GM12873 (cell line): ENCODE measurements around the gene NCKAP5L.

Source experiments
- CTCF ChIP-seq: IDR thresholded peaks from 2 replicates; pipeline ENCODE4 v1.5.1; 2012; ENCODE audit warnings: low read depth, mild to moderate bottlenecking, moderate library complexity, low read length, control low read depth; ENCODE audit not compliant: insufficient read depth; ENCODE audit errors: missing control alignments

Gene NCKAP5L

GRCh38 chr12:49790741-49791555 is 37.3 kb downstream of the NCKAP5L start:
- TF ChIP-seq CTCF, result no peak

- no peak for TF ChIP-seq CTCF
These were observed 38.2 kb downstream of the NCKAP5L start for GRCh38 chr12:49789992-49790391.

- no peak for TF ChIP-seq CTCF
These were observed 40.5 kb downstream of the NCKAP5L start for GRCh38 chr12:49787672-49788071.

GRCh38 chr12:49784756-49785409 is 43.3 kb downstream of the NCKAP5L start:
- no peak for TF ChIP-seq CTCF

- no peak for TF ChIP-seq CTCF
These were observed 44.1 kb downstream of the NCKAP5L start for GRCh38 chr12:49783917-49784676.

- TF ChIP-seq CTCF, result no peak
These were observed 48.6 kb downstream of the NCKAP5L start for GRCh38 chr12:49779581-49779980.
